HG03097 (cell line): Measurements from ENCODE around the gene C17orf78.
"Not testable (repeated sequence)": the region's sequence is repeated elsewhere in the genome, so short reads cannot be mapped to it uniquely, and the experiment has no call there.

Experiments
- ATAC-seq: cut with Tn5 transposase; IDR thresholded peaks from one replicate; pipeline ENCODE4 v1.9.1; 2021; ENCODE audit not compliant: unreplicated experiment, low FRiP score

C17orf78 gene

GRCh38 chr17:37375706-37376105 lies at the start of gene C17orf78:
Gene C17orf78 (plus strand): TSS chr17:37375985. CDS start chr17:37376093, 108 bp downstream.
- ATAC-seq = no peak

- ATAC-seq = no peak
Measured at GRCh38 chr17:37327341-37328090, 48.3 kb upstream of the C17orf78 start.

- ATAC-seq = no peak
Measured at GRCh38 chr17:37338847-37339246, 36.9 kb upstream of the C17orf78 start.

- no peak for ATAC-seq
Measured at GRCh38 chr17:37339321-37339720, 36.5 kb upstream of the C17orf78 start.

GRCh38 chr17:37340804-37341203 lies 35.0 kb upstream of the C17orf78 start:
- ATAC-seq = no peak

- ATAC-seq = no peak
Measured at GRCh38 chr17:37342589-37342988, 33.2 kb upstream of the C17orf78 start.

GRCh38 chr17:37344519-37344918 lies 31.3 kb upstream of the C17orf78 start:
- ATAC-seq = no peak

GRCh38 chr17:37346863-37347402 lies 28.9 kb upstream of the C17orf78 start:
- not testable (repeated sequence) for ATAC-seq

GRCh38 chr17:37356796-37357569 lies 18.8 kb upstream of the C17orf78 start:
- not testable (repeated sequence) for ATAC-seq

- ATAC-seq = peak; percentile 9
Measured at GRCh38 chr17:37358098-37358829, 17.5 kb upstream of the C17orf78 start.

GRCh38 chr17:37358830-37359681 lies 16.7 kb upstream of the C17orf78 start:
- ATAC-seq = peak; percentile 90

GRCh38 chr17:37359682-37360188 lies 16.1 kb upstream of the C17orf78 start:
- no peak for ATAC-seq

GRCh38 chr17:37360632-37361031 lies 15.2 kb upstream of the C17orf78 start:
- no peak for ATAC-seq

GRCh38 chr17:37361543-37361942 lies 14.2 kb upstream of the C17orf78 start:
- ATAC-seq = no peak

GRCh38 chr17:37365589-37365988 lies 10.2 kb upstream of the C17orf78 start:
- no peak for ATAC-seq

- no peak for ATAC-seq
Measured at GRCh38 chr17:37368577-37368976, 7.2 kb upstream of the C17orf78 start.

- no peak for ATAC-seq
Measured at GRCh38 chr17:37373530-37374159, 2.1 kb upstream of the C17orf78 start.

GRCh38 chr17:37382056-37382455 lies 6.3 kb downstream of the C17orf78 start:
- ATAC-seq = no peak

- no peak for ATAC-seq
Measured at GRCh38 chr17:37384560-37385149, 8.9 kb downstream of the C17orf78 start.
